Activated CD4-positive, alpha-beta memory T cell treated with anti-CD3 and anti-CD28 coated beads for 36 hours (primary cell): Measurements from ENCODE around the gene PDIA4. TPM values are rescaled to one million over a fixed set of nuclear protein-coding genes. Genes with fewer than 3 reads are reported as not detected.

Experiments
- CTCF ChIA-PET: fragments of 350-600 bp; sonication (Branson Sonifier 250); formaldehyde crosslinking; loops from one replicate; lab custom pipeline; 2021; ENCODE audit warnings: antibody characterized with exemption, inconsistent platforms; lab: Charles Lee
- POLR2A ChIA-PET: fragments of 350-600 bp; sonication (Branson Sonifier 250); formaldehyde crosslinking; loops from one replicate; lab custom pipeline; 2021; ENCODE audit warnings: antibody characterized with exemption; lab: Charles Lee
- DNase-seq: peaks from one replicate; pipeline ENCODE4 v3.0.0-alpha.2; 2020
- H3K27ac Mint-ChIP-seq: one replicate; pipeline ENCODE4 v1.8.0; 2021; ENCODE audit warnings: mixed read lengths
- H3K27me3 Mint-ChIP-seq: one replicate; pipeline ENCODE4 v1.8.0; 2021; ENCODE audit warnings: mixed read lengths
- H3K36me3 Mint-ChIP-seq: one replicate; pipeline ENCODE4 v1.8.0; 2021; ENCODE audit warnings: mixed read lengths
- H3K4me1 Mint-ChIP-seq: one replicate; pipeline ENCODE4 v1.8.0; 2021; ENCODE audit warnings: low read depth, mixed read lengths
- H3K4me3 Mint-ChIP-seq: one replicate; pipeline ENCODE4 v1.8.0; 2021; ENCODE audit warnings: mild to moderate bottlenecking, mixed read lengths
- H3K9me3 Mint-ChIP-seq: one replicate; pipeline ENCODE4 v1.8.0; 2021; ENCODE audit warnings: mixed read lengths
- intact Hi-C: fragments of 100-400 bp; cut with micrococcal nuclease; formaldehyde crosslinking; loops from one replicate; pipeline ENCODE4 v1.15.1; 2023
- total RNA-seq, 2 experiments: library from RNA; stranded (reverse); gene quantifications; one replicate each; pipeline ENCODE4 v1.2.3, GENCODE V29; 2021

The PDIA4 gene
- 100 to 1,000 TPM; 108 to 112 TPM for total RNA-seq

DNA sequence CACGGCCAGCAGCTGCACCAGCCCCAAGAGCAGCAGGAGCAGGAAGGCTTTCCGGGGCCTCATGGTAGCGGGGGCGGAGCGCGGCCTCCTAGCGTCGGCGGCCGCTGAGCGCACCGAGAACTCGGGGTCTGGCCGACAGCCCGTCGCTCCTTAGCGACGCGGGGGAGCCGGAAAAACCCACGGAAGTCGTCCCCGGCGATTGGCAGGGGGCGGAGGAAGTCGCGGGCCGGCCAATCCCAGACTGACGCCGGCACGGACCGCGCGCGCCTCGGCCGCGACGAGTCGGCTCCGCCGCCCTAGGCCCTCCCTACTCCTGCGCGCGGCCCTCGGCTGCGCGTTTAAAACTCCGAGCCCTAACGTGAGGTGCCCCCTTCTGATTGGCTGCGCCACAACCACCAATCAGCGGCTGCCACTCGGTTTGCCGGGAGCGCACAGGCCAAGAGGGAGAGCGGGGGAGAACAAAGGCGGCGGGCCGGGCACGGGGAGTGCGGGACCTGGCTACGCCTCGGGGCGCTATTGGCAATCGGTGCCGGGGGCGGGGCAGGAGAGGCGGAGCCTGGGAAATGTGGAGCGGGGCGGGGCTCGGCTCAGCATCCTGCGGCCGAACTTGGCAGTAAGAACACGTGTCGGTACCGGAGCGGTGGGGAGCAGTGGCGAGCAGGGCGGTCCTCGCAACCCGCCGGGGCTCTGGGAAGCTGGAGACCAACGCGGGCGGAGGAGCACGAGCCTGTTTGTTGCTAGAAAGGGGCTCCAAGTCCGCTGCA is at the start of gene PDIA4:
PDIA4 (minus strand) TSS at position 160 of the 764 bp plus-strand sequence; CDS start at position 63, 97 bp downstream.
- H3K27me3 Mint-ChIP-seq, result no peaks in the 10 kb centered on the region

GRCh38 chr7:149077594-149077993 is 49.3 kb upstream of the PDIA4 start:
- POLR2A ChIA-PET, result no interaction called here
- Mint-ChIP-seq H3K27ac (no peak overlapping the region), H3K36me3 (peaks cover 16% of the 10 kb centered on the region), H3K27me3 (no peaks in the 10 kb centered on the region), H3K4me3 (no peak overlapping the region), H3K9me3 (no peaks in the 10 kb centered on the region), H3K4me1 (peaks cover 4% of the 10 kb centered on the region)
- intact Hi-C loops, result no loop called here
- no peak for DNase-seq
- CTCF ChIA-PET, result interaction anchor here (2.9 kb wide), 1 partner anchor 12 kb away, joined by 10 read pairs; no protein-coding TSS in a partner anchor

More for the DNA sequence above, at the start of gene PDIA4:
- intact Hi-C loops, result loop anchor here (1.0 to 10.0 kb wide), 13 partner anchors 23 to 576 kb away; partner anchors contain the start of genes EZH2, ZNF398, ZNF425 and ZNF786
- CTCF ChIA-PET, result interaction anchor here (2.1 to 6.5 kb wide), 3 partner anchors 23 to 119 kb away, joined by 8 to 51 read pairs (median 8); partner anchors contain the start of gene ZNF398
- DNase-seq, result peak; percentile 100
- Mint-ChIP-seq H3K36me3 (peaks cover 16% of the 10 kb centered on the region), H3K4me1 (peaks cover 33% of the 10 kb centered on the region), H3K27ac (peak within 1 kb of the TSS; percentile 88), H3K4me3 (peak within 1 kb of the TSS; percentile 96), H3K9me3 (no peaks in the 10 kb centered on the region)
- POLR2A ChIA-PET, result interaction anchor here (0.6 to 3.3 kb wide), 5 partner anchors 37 to 145 kb away, joined by 4 to 19 read pairs (median 6); partner anchors contain the start of gene ZNF425

DNA sequence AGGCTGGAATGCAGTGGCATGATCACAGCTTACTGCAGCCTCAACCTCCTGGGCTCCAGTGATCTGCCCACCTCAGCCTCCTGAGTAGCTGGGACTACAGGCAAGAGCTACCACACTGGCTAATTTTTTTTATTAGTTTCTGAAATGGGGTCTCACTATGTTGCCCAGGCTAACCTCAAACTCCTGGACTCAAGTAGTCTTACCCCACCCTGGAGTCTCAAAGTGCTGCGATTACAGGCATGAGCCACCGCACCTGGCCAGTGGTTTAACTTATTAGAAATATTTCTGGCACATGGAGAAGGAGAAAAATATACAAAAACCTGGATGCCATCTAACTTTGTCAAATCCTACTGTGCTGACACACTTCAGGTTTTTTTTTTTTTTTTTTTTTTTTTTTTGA is 47.0 kb upstream of the PDIA4 start:
- Mint-ChIP-seq H3K4me3 (no peak overlapping the region), H3K27me3 (no peaks in the 10 kb centered on the region), H3K36me3 (peaks cover 20% of the 10 kb centered on the region), H3K27ac (no peak overlapping the region), H3K9me3 (no peaks in the 10 kb centered on the region), H3K4me1 (peaks cover 4% of the 10 kb centered on the region)
- ChIA-PET POLR2A (no interaction called here), CTCF (interaction anchor here (2.9 kb wide), 1 partner anchor 9 kb away, joined by 10 read pairs; no protein-coding TSS in a partner anchor)
- no peak for DNase-seq
- intact Hi-C loops, result no loop called here

DNA sequence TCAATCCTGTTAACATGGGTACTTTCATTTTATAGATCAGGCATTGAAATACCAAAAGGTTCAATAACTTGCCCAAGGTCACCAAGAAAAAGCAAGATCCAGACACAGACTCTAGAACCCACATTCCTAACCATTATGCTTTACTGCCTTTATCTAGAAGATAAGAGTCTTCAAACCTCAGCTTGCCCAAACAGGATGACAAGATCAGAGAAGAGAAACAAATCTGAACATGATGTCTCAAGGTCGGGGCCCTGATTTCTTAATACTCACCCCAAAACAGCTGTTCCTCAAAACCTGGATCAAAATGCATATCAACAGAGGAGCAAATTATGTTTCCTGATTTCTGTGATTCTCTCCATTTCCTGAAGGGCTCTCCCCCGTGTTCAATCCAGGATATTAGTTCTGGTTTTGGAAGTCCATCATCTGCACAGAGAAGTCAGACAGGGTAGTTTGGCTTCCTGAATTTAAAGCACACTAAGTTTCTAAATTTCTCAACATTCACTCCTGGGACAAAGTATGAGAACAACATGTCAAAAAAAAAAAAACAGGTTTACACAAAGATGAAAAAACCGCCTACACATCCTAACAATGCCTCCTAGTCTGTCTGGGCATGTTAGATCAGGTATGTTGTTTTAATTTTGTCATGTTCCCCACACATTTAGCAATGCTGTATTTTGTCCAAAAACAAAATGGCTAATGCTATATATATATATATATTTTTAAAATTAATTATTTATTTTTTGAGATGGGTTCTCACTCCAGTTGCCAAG is 46.0 kb upstream of the PDIA4 start:
- peaks cover 4% of the 10 kb centered on the region for H3K4me1 Mint-ChIP-seq
- peaks cover 17% of the 10 kb centered on the region for H3K36me3 Mint-ChIP-seq
- no peaks in the 10 kb centered on the region for H3K27me3 Mint-ChIP-seq
- ChIA-PET CTCF (interaction anchor here (1.3 to 1.5 kb wide), 2 partner anchors 8 to 69 kb away, joined by 4 to 6 read pairs; no protein-coding TSS in a partner anchor), POLR2A (no interaction called here)
- peak overlapping the region; percentile 18 for H3K27ac Mint-ChIP-seq
- H3K4me3 Mint-ChIP-seq, result no peak overlapping the region
- intact Hi-C loops, result no loop called here
- no peak for DNase-seq
- no peaks in the 10 kb centered on the region for H3K9me3 Mint-ChIP-seq

- POLR2A ChIA-PET, result interaction anchor here (0.9 kb wide), 1 partner anchor 53 kb away, joined by 3 read pairs; no protein-coding TSS in a partner anchor
- Mint-ChIP-seq H3K4me1 (peaks cover 4% of the 10 kb centered on the region), H3K27me3 (no peaks in the 10 kb centered on the region), H3K9me3 (no peaks in the 10 kb centered on the region), H3K4me3 (no peak overlapping the region), H3K27ac (no peak overlapping the region), H3K36me3 (peaks cover 20% of the 10 kb centered on the region)
- intact Hi-C loops, result no loop called here
- CTCF ChIA-PET, result interaction anchor here (0.9 to 1.2 kb wide), 2 partner anchors 54 to 67 kb away, joined by 4 read pairs; partner anchors contain the start of gene ZNF425
- no peak for DNase-seq
Measured at GRCh38 chr7:149072438-149072775, 44.1 kb upstream of the PDIA4 start.

DNA sequence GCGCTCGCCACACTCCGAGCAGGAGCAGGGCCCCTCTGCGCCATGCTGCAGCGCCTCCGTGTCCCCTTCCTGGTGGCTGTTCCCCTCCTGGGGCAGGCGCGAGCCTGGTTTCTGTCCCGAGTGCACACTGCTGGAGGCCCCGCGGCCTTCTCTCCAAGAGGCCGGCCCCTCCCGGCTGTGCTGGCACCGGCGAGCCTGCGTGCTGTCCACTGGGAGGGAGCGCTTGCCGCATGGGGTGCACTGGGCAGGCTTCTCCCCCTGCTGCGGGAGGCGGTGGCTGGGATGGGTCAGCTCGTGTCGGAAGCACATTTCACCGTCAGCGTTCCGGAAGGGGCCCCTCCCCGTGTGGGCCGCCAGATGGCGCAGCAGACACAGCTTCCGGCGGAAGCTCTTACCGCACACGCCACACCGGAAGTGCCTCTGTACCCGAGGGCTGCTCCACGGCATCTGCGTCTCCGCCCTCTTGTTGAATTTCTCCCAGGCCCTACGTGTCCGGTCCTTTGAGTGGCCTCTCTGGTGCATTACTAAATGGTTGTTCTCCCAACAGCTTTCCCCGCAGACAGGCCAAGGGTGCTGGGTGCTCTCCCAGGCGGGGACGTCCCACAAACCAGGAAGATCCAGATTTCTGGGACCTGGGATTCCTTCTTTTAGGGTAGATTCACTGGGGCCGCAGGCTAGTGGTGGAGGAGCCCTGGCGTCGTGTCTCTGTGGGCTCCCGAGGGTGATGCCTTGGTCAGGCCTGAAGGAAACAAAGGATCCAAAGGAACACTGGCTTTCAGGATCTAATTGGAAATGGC is 43.5 kb upstream of the PDIA4 start:
- ChIA-PET CTCF (interaction anchor here (0.6 to 1.2 kb wide), 3 partner anchors 50 to 66 kb away, joined by 3 to 4 read pairs (median 4); partner anchors contain the start of gene ZNF425), POLR2A (no interaction called here)
- Mint-ChIP-seq H3K27ac (no peak overlapping the region), H3K4me1 (peaks cover 4% of the 10 kb centered on the region), H3K9me3 (no peaks in the 10 kb centered on the region), H3K36me3 (peaks cover 17% of the 10 kb centered on the region), H3K4me3 (peak overlapping the region; percentile 20), H3K27me3 (no peaks in the 10 kb centered on the region)
- DNase-seq, result peak; percentile 59
- intact Hi-C loops, result no loop called here

DNA sequence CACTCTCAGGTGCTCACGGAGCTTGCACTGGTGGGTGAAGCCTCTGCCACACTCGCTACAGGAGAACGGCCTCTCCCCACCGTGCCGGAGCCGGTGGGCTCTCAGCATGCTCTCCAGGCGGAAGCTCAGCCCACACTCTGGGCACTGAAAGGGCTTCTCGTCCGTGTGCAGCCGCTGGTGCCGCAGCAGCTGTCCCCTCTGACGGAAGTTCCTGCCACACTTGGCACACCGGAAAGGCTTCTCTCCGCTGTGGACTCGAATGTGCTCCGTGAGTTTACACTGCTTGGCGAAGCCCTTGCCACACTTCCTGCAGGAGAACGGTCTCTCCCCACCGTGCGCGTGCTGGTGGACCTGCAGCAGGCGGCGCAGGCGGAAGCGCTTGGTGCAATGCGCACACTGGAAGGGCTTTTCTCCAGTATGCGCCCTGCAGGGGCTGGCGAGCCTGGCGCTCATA is 42.9 kb upstream of the PDIA4 start:
- intact Hi-C loops, result no loop called here
- H3K4me1 Mint-ChIP-seq, result peaks cover 4% of the 10 kb centered on the region

DNA sequence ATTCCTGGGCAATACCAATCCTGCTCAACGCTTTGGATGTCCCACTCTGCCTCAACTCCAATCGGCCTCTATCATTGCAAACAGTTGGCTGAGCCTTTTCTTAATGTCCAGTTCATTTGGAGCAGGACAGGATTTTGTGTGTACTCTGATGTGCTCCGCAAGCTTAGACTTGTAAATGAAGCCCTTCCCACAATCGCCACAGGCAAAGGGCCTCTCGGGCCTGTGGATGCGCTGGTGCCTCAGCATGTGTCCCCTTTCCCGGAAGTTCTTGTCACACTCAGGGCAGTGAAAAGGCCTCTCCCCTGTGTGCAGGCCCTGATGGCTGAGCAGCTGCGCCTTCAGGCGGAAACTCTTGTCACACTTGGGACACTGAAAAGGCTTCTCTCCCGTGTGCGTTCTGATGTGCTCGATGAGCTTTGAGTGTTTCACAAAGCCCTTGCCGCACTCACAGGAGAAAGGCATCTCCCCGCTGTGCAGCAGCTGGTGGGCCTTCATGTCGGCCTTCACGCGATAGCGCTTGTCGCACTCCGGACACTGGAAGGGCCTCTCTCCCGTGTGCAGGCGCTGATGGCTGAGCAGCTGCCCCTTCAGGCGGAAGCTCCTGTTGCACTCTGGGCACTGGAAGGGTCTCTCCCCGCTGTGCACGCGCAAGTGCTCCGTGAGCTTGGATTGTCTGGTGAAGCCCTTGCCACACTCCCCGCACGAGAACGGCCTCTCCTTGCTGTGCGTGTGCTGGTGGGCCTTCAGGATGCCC is 42.2 kb upstream of the PDIA4 start:
- intact Hi-C loops, result no loop called here
- no peaks in the 10 kb centered on the region for H3K9me3 Mint-ChIP-seq
- no peak overlapping the region for H3K27ac Mint-ChIP-seq
- ChIA-PET CTCF (interaction anchor here (0.6 kb wide), 1 partner anchor 65 kb away, joined by 3 read pairs; no protein-coding TSS in a partner anchor), POLR2A (no interaction called here)
- no peak for DNase-seq
- H3K4me1 Mint-ChIP-seq, result peaks cover 7% of the 10 kb centered on the region
- H3K36me3 Mint-ChIP-seq, result peaks cover 15% of the 10 kb centered on the region
- H3K27me3 Mint-ChIP-seq, result no peaks in the 10 kb centered on the region
- no peak overlapping the region for H3K4me3 Mint-ChIP-seq

More for the DNA sequence above, 42.9 kb upstream of the PDIA4 start:
- ChIA-PET POLR2A (no interaction called here), CTCF (interaction anchor here (0.6 to 0.9 kb wide), 3 partner anchors 51 to 66 kb away, joined by 3 to 4 read pairs (median 3); partner anchors contain the start of gene ZNF425)
- Mint-ChIP-seq H3K27ac (no peak overlapping the region), H3K27me3 (no peaks in the 10 kb centered on the region), H3K9me3 (no peaks in the 10 kb centered on the region), H3K4me3 (no peak overlapping the region), H3K36me3 (peaks cover 15% of the 10 kb centered on the region)
- DNase-seq, result no peak

DNA sequence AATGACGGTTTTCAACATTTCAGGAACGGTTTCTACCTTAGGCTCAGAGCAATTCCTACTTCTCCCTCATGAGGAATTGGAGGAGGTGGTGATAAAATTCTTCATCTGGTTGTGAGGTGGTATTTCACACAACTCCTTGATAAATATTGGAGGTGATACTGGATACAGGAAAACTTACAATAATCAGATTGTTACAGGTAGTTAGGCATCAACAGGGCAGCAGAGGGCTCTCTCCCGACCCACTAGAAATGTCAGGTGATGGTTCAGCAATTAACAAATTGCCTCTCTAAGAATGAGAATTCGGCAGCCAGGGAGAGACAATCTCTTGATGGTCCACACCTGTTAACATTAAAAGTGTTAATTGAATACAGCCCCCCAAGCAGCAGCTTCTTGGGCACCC is 39.6 kb upstream of the PDIA4 start:
- Mint-ChIP-seq H3K9me3 (no peaks in the 10 kb centered on the region), H3K27me3 (no peaks in the 10 kb centered on the region), H3K4me3 (no peak overlapping the region), H3K36me3 (peaks cover 11% of the 10 kb centered on the region), H3K4me1 (peaks cover 7% of the 10 kb centered on the region), H3K27ac (no peak overlapping the region)
- POLR2A ChIA-PET, result no interaction called here
- CTCF ChIA-PET, result interaction anchor here (1.9 kb wide), 1 partner anchor 63 kb away, joined by 6 read pairs; no protein-coding TSS in a partner anchor
- intact Hi-C loops, result loop anchor here (5.0 kb wide), 1 partner anchor 81 kb away; no protein-coding TSS in a partner anchor
- no peak for DNase-seq

GRCh38 chr7:149063476-149063875 is 35.2 kb upstream of the PDIA4 start:
- Mint-ChIP-seq H3K27ac (no peak overlapping the region), H3K4me3 (no peak overlapping the region), H3K36me3 (peaks cover 4% of the 10 kb centered on the region), H3K9me3 (no peaks in the 10 kb centered on the region), H3K27me3 (no peaks in the 10 kb centered on the region), H3K4me1 (peaks cover 7% of the 10 kb centered on the region)
- intact Hi-C loops, result no loop called here
- DNase-seq, result no peak
- ChIA-PET CTCF (no interaction called here), POLR2A (no interaction called here)
